ENCODE results near the gene YIPF1.

- TF ChIP-seq CTCF (conservative IDR thresholded peaks at IDR 0.05; ENCODE audit: low read depth, low read length) (no peak), EZH2 (IDR thresholded peaks at IDR 0.05; ENCODE audit: low read length, unreplicated experiment) (no peak)
These were observed 20.0 kb downstream of the YIPF1 start for GRCh38 chr1:53869454-53870117.

Measured in PC-3 (cell line).